Measurements from ENCODE around the gene GZF1.

Gene GZF1

GRCh38 chr20:23361476-23362391 lies at the start of gene GZF1:
TSS of gene GZF1 (plus strand) at chr20:23362182. CDS start at chr20:23364384, 2,202 bp downstream.
- DNase-seq, result peak; percentile 99

GRCh38 chr20:23313271-23313670 lies 48.7 kb upstream of the GZF1 start:
- DNase-seq, result no peak

- no peak for DNase-seq
Observed at GRCh38 chr20:23314699-23315098, 47.3 kb upstream of the GZF1 start.

- no peak for DNase-seq
Observed at GRCh38 chr20:23315099-23315498, 46.9 kb upstream of the GZF1 start.

- no peak for DNase-seq
Observed at GRCh38 chr20:23316626-23317025, 45.4 kb upstream of the GZF1 start.

- DNase-seq, result no peak
Observed at GRCh38 chr20:23317081-23317480, 44.9 kb upstream of the GZF1 start.

GRCh38 chr20:23318347-23318746 lies 43.6 kb upstream of the GZF1 start:
- no peak for DNase-seq

- DNase-seq, result no peak
Observed at GRCh38 chr20:23320317-23320716, 41.7 kb upstream of the GZF1 start.

GRCh38 chr20:23325107-23325506 lies 36.9 kb upstream of the GZF1 start:
- DNase-seq, result no peak

- peak; percentile 64 for DNase-seq
Observed at GRCh38 chr20:23326774-23327173, 35.2 kb upstream of the GZF1 start.

GRCh38 chr20:23327617-23328333 lies 34.2 kb upstream of the GZF1 start:
- DNase-seq, result no peak

GRCh38 chr20:23331450-23332350 lies 30.3 kb upstream of the GZF1 start:
- DNase-seq, result no peak

- DNase-seq, result no peak
Observed at GRCh38 chr20:23332467-23332866, 29.5 kb upstream of the GZF1 start.

GRCh38 chr20:23334111-23334510 lies 27.9 kb upstream of the GZF1 start:
- DNase-seq, result no peak

GRCh38 chr20:23335521-23335920 lies 26.5 kb upstream of the GZF1 start:
- DNase-seq, result no peak

GRCh38 chr20:23336476-23336875 lies 25.5 kb upstream of the GZF1 start:
- DNase-seq, result no peak

GRCh38 chr20:23337312-23337711 lies 24.7 kb upstream of the GZF1 start:
- DNase-seq, result peak; percentile 53

GRCh38 chr20:23339986-23340385 lies 22.0 kb upstream of the GZF1 start:
- no peak for DNase-seq

- peak; percentile 75 for DNase-seq
Observed at GRCh38 chr20:23340524-23340923, 21.5 kb upstream of the GZF1 start.

- DNase-seq, result no peak
Observed at GRCh38 chr20:23341073-23341472, 20.9 kb upstream of the GZF1 start.

- no peak for DNase-seq
Observed at GRCh38 chr20:23343590-23343989, 18.4 kb upstream of the GZF1 start.

- DNase-seq, result no peak
Observed at GRCh38 chr20:23344336-23344735, 17.6 kb upstream of the GZF1 start.

GRCh38 chr20:23346002-23346401 lies 16.0 kb upstream of the GZF1 start:
- no peak for DNase-seq
